ENCODE measurements around the gene ELMO3.

DNA sequence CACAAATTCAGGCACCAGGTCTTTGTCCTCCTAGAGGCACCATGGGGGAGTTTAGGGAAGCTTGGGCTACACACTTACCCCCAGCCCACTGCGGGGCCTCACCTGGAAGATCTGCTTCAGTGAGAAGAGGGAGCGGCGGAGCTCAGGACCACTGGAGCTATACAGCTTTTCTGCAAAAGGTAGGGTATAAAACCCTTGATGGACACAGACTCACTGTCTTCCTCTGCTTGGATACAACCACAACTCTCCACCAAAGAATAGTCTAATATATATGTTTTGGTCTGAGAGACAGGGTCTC is 39.3 kb downstream of the ELMO3 start:
- TF ChIP-seq, protein P1, sequence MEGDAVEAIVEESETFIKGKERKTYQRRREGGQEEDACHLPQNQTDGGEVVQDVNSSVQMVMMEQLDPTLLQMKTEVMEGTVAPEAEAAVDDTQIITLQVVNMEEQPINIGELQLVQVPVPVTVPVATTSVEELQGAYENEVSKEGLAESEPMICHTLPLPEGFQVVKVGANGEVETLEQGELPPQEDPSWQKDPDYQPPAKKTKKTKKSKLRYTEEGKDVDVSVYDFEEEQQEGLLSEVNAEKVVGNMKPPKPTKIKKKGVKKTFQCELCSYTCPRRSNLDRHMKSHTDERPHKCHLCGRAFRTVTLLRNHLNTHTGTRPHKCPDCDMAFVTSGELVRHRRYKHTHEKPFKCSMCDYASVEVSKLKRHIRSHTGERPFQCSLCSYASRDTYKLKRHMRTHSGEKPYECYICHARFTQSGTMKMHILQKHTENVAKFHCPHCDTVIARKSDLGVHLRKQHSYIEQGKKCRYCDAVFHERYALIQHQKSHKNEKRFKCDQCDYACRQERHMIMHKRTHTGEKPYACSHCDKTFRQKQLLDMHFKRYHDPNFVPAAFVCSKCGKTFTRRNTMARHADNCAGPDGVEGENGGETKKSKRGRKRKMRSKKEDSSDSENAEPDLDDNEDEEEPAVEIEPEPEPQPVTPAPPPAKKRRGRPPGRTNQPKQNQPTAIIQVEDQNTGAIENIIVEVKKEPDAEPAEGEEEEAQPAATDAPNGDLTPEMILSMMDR (conservative IDR thresholded peaks at IDR 0.05 in 1 of 2, IDR thresholded peaks at IDR 0.05 in 1 of 2; ENCODE audit: low read depth in 1 of 2, low read length in 2 of 2) = no peak
- TF ChIP-seq EZH2 (IDR thresholded peaks at IDR 0.05; ENCODE audit: low read length, missing control alignments) = no peak

All from fibroblast of lung (primary cell).